K562 (cell line): Measurements from ENCODE around the gene ITGB2. TPM values are rescaled to one million over a fixed set of nuclear protein-coding genes. Genes with fewer than 3 reads are reported as not detected.
A peak's percentile ranks its signal among the peaks of the same experiment; 100 is the strongest.

Source experiments
- BCL6 ChIP-seq: fragments of 250-450 bp; sonication (Bioruptor Pico); IDR thresholded peaks from 2 replicates; pipeline ENCODE4 v1.4.0; 2020
- FOXP4 ChIP-seq: sonication (generic); formaldehyde crosslinking; IDR thresholded peaks from 2 replicates; pipeline ENCODE4 v1.8.0; 2022; ENCODE audit warnings: mild to moderate bottlenecking, missing genetic modification reagents, borderline replicate concordance
- GABPB2 ChIP-seq: fragments of 250-450 bp; sonication (Bioruptor Pico); conservative IDR thresholded peaks from 2 replicates; pipeline ENCODE4 v1.5.1; 2021; ENCODE audit warnings: mild to moderate bottlenecking
- GTF2B ChIP-seq: IDR thresholded peaks from 2 replicates; pipeline ENCODE4 v1.6.1; 2011; ENCODE audit not compliant: insufficient read length; ENCODE audit errors: extremely low read depth
- HLTF ChIP-seq: fragments of 450-650 bp; IDR thresholded peaks from 2 replicates; pipeline ENCODE4 v1.6.1; 2016
- KLF6 ChIP-seq: fragments of 250-450 bp; sonication (Bioruptor Pico); IDR thresholded peaks from 2 replicates; pipeline ENCODE4 v1.4.0; 2020; ENCODE audit warnings: mild to moderate bottlenecking, moderate library complexity, borderline replicate concordance
- PHF8 ChIP-seq: fragments of 200-600 bp; sonication (generic); IDR thresholded peaks from 2 replicates; pipeline ENCODE4 v1.6.1; 2012; ENCODE audit warnings: mixed run types, mild to moderate bottlenecking, inconsistent platforms, low read length, moderate library complexity, borderline replicate concordance
- TCF7 ChIP-seq: sonication (generic); IDR thresholded peaks from 2 replicates; pipeline ENCODE4 v1.6.1; 2016; ENCODE audit warnings: antibody characterized with exemption, borderline replicate concordance
- ZBTB49 ChIP-seq: sonication (generic); formaldehyde crosslinking; IDR thresholded peaks from 2 replicates; pipeline ENCODE4 v1.8.0; 2022; ENCODE audit warnings: missing genetic modification reagents, mild to moderate bottlenecking, borderline replicate concordance
- ZNF398 ChIP-seq: fragments of 250-450 bp; sonication (Bioruptor Pico); IDR thresholded peaks from 2 replicates; pipeline ENCODE4 v1.8.0; 2021; ENCODE audit warnings: moderate library complexity, mild to moderate bottlenecking, inconsistent platforms
- ZNF436 ChIP-seq: fragments of 250-450, 450-650 bp; sonication (Bioruptor Pico); formaldehyde crosslinking; IDR thresholded peaks from 2 replicates; pipeline ENCODE4 v1.7.0; 2020; ENCODE audit warnings: mild to moderate bottlenecking
- ZNF507 ChIP-seq: conservative IDR thresholded peaks from 2 replicates; pipeline ENCODE4 v1.6.1; 2017; ENCODE audit warnings: missing genetic modification characterization, missing compliant biosample characterization
- ZNF609 ChIP-seq: sonication (generic); formaldehyde crosslinking; IDR thresholded peaks from 2 replicates; pipeline ENCODE4 v1.8.1; 2023; ENCODE audit warnings: missing genetic modification reagents, mild to moderate bottlenecking, borderline replicate concordance
- polyA plus RNA-seq, 8 experiments: library from polyadenylated mRNA; depleted of rRNA in 4 of 8; stranded (reverse) in 5 of 8; unstranded in 3 of 8; fragments of >200 nt; fragmentation: Nextera tagmentation in 2 of 8; fragmentation: Illumina TruSeq in 1 of 8; extraction: Ambion mirVana in 2 of 8; extraction: Trizol in 1 of 8; gene quantifications; 2 replicates each; pipeline versions ENCODE4 v1.2.1 to v1.2.3, GENCODE V29; 2011 to 2014; ENCODE audit warnings: inconsistent platforms in 1 of 8, missing spikeins in 1 of 8
- total RNA-seq, 7 experiments: library from RNA; depleted of rRNA in 6 of 7; stranded (reverse); fragments of >200 nt in 6 of 7; fragmentation: Illumina TruSeq in 2 of 7; extraction: Trizol in 2 of 7; gene quantifications; 2 replicates each; pipeline versions ENCODE4 v1.2.1 to v1.2.3, GENCODE V29; 2011 to 2021; ENCODE audit warnings: low replicate concordance in 1 of 7
- TF ChIP-seq, protein P1 (sequence below): sonication (generic); formaldehyde crosslinking; IDR thresholded peaks from 2 replicates; pipeline ENCODE4 v1.8.0; 2023; ENCODE audit warnings: mild to moderate bottlenecking, missing genetic modification reagents

ITGB2 gene
- total and polyA plus RNA-seq, 9 of the 15 experiments (the other 6 are each of a cell fraction or from before 2014, with no cell fraction given), result 0.07 to 1.3 (median 0.51) TPM; not detected in 2

DNA sequence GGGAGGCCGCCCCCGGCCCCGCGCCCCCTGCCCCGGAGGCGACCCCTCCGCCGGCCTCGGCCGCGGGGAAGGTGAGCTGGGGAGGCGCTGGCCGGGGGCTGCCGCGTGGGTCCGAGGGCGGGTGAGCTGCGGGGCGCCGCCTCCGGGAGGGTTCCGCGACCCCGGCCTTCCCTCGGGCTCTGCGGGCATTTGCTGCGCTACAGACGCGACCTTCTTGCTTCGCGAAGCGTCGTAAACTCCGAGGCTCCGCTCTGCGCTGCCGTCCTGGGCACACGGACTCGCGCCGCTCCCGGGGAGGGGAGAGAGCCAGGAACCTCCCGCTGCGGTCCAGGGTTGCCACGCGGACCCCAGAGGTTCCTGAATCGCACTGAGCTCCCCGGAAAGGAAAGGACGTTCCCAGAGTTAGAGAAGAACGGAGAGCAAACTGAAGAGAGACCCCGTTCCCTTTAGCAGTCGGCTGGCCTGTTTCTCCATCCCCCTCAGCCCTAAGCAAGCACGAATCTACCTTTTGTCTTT is 19.5 kb upstream of the ITGB2 start (continued):
- TF ChIP-seq, protein P1, sequence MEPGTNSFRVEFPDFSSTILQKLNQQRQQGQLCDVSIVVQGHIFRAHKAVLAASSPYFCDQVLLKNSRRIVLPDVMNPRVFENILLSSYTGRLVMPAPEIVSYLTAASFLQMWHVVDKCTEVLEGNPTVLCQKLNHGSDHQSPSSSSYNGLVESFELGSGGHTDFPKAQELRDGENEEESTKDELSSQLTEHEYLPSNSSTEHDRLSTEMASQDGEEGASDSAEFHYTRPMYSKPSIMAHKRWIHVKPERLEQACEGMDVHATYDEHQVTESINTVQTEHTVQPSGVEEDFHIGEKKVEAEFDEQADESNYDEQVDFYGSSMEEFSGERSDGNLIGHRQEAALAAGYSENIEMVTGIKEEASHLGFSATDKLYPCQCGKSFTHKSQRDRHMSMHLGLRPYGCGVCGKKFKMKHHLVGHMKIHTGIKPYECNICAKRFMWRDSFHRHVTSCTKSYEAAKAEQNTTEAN (CRISPR knock-in tag), result no peak
- no peak for TF ChIP-seq ZBTB49
- TF ChIP-seq ZNF507 (tag), result no peak
- TF ChIP-seq GTF2B, result no peak
- no peak for TF ChIP-seq HLTF
- peak; percentile 17; the same call in 1 of the 2 replicates for TF ChIP-seq PHF8
- TF ChIP-seq ZNF436 (CRISPR knock-in tag), result no peak
- no peak for TF ChIP-seq BCL6
- TF ChIP-seq TCF7, result no peak
- no peak for TF ChIP-seq KLF6 (CRISPR knock-in tag)
- TF ChIP-seq ZNF398 (CRISPR knock-in tag), result no peak
- no peak for TF ChIP-seq GABPB2 (CRISPR knock-in tag)
- no peak for TF ChIP-seq ZNF609 (CRISPR knock-in tag)
- TF ChIP-seq FOXP4, result no peak
